HEK293 (cell line): ENCODE measurements around the gene SMARCA2.

Source experiments
- CTCF ChIA-PET: fragments of 350-600 bp; formaldehyde crosslinking; extraction: SDS; loops from one replicate; lab custom pipeline; 2021; ENCODE audit warnings: antibody characterized with exemption; lab: Yijun Ruan, JAX
- POLR2A ChIA-PET: fragments of 300-600 bp; formaldehyde crosslinking; extraction: SDS; loops from one replicate; lab custom pipeline; 2020; ENCODE audit warnings: antibody characterized with exemption, inconsistent platforms; lab: Yijun Ruan, JAX
- H3K27ac ChIP-seq: fragments of 200-500 bp; sonication (Bioruptor generic); 2 replicates; pipeline ENCODE4 v1.5.1; 2014; ENCODE audit warnings: low read depth, low read length, control low read depth, inconsistent platforms; ENCODE audit errors: extremely low read depth
- H3K36me3 ChIP-seq, 2 experiments: fragments of 200-500 bp in 1 of 2; sonication (Bioruptor generic) in 1 of 2; 1 replicate in 1 of 2; 2 replicates in 1 of 2; pipeline ENCODE4 v1.5.1; 2014 to 2017; ENCODE audit warnings: inconsistent platforms in 2 of 2, low read length in 2 of 2; ENCODE audit not compliant: control insufficient read depth in 2 of 2, insufficient read depth in 1 of 2
- H3K4me1 ChIP-seq: fragments of 200-500 bp; sonication (Bioruptor generic); 2 replicates; pipeline ENCODE4 v1.5.1; 2014; ENCODE audit warnings: mild to moderate bottlenecking, low read length, inconsistent platforms; ENCODE audit not compliant: control insufficient read depth, insufficient read depth
- H3K4me3 ChIP-seq: 2 replicates; pipeline ENCODE4 v1.5.1; 2011; ENCODE audit warnings: low read depth, mild to moderate bottlenecking, control low read depth, low read length, moderate library complexity
- H3K9me3 ChIP-seq: fragments of 200-500 bp; sonication (Bioruptor generic); 2 replicates; pipeline ENCODE4 v1.5.1; 2014; ENCODE audit warnings: low read depth, low read length, inconsistent platforms; ENCODE audit not compliant: control insufficient read depth, insufficient read depth
- AEBP2 ChIP-seq: fragments of 450-650 bp; formaldehyde crosslinking; IDR thresholded peaks from 2 replicates; pipeline ENCODE4 v1.5.1; 2016; ENCODE audit warnings: missing biosample characterization, missing genetic modification characterization, borderline replicate concordance
- CTCF ChIP-seq: fragments of 450-650 bp; formaldehyde crosslinking; IDR thresholded peaks from 2 replicates; pipeline ENCODE4 v1.5.1; 2016; ENCODE audit warnings: missing biosample characterization, missing genetic modification characterization
- IKZF3 ChIP-seq: fragments of 450-650 bp; IDR thresholded peaks from 2 replicates; pipeline ENCODE4 v1.5.0; 2018; ENCODE audit warnings: missing biosample characterization, mild to moderate bottlenecking, missing genetic modification characterization, moderate library complexity
- MYNN ChIP-seq: fragments of 450-650 bp; formaldehyde crosslinking; IDR thresholded peaks from 2 replicates; pipeline ENCODE4 v1.5.1; 2016; ENCODE audit warnings: missing biosample characterization, missing genetic modification characterization, borderline replicate concordance
- PRDM1 ChIP-seq: fragments of 450-650 bp; formaldehyde crosslinking; IDR thresholded peaks from 2 replicates; pipeline ENCODE4; 2016; ENCODE audit warnings: missing biosample characterization, missing genetic modification characterization
- PRDM2 ChIP-seq: fragments of 450-650 bp; formaldehyde crosslinking; IDR thresholded peaks from 2 replicates; pipeline ENCODE4 v1.5.1; 2016; ENCODE audit warnings: missing biosample characterization, missing genetic modification characterization, borderline replicate concordance
- PRDM6 ChIP-seq: fragments of 450-650 bp; formaldehyde crosslinking; IDR thresholded peaks from 2 replicates; pipeline ENCODE4 v1.5.1; 2017; ENCODE audit warnings: missing biosample characterization, missing genetic modification characterization
- ZBTB20 ChIP-seq: fragments of 450-650 bp; formaldehyde crosslinking; IDR thresholded peaks from 2 replicates; pipeline ENCODE4 v1.5.1; 2016; ENCODE audit warnings: missing biosample characterization, missing genetic modification characterization
- ZBTB7A ChIP-seq: fragments of 450-650 bp; formaldehyde crosslinking; IDR thresholded peaks from 2 replicates; pipeline ENCODE4 v1.5.1; 2016; ENCODE audit warnings: low read depth, missing biosample characterization, missing genetic modification characterization
- ZFP3 ChIP-seq: fragments of 450-650 bp; formaldehyde crosslinking; IDR thresholded peaks from 2 replicates; pipeline ENCODE4 v1.5.1; 2016; ENCODE audit warnings: low read depth, missing biosample characterization, missing genetic modification characterization
- ZFP37 ChIP-seq: fragments of 450-650 bp; formaldehyde crosslinking; IDR thresholded peaks from 2 replicates; pipeline ENCODE4 v1.5.1; 2016; ENCODE audit warnings: missing biosample characterization, missing genetic modification characterization
- ZFP69B ChIP-seq: fragments of 450-650 bp; formaldehyde crosslinking; IDR thresholded peaks from 2 replicates; pipeline ENCODE4 v1.5.1; 2016; ENCODE audit warnings: missing biosample characterization, missing genetic modification characterization
- ZNF121 ChIP-seq: fragments of 450-650 bp; formaldehyde crosslinking; IDR thresholded peaks from 2 replicates; pipeline ENCODE4 v1.5.1; 2016; ENCODE audit warnings: missing biosample characterization, missing genetic modification characterization
- ZNF174 ChIP-seq: fragments of 450-650 bp; formaldehyde crosslinking; IDR thresholded peaks from 2 replicates; pipeline ENCODE4 v1.5.0; 2017; ENCODE audit warnings: missing biosample characterization, mild to moderate bottlenecking, missing genetic modification characterization
- ZNF18 ChIP-seq: fragments of 450-650 bp; formaldehyde crosslinking; IDR thresholded peaks from 2 replicates; pipeline ENCODE4 v1.5.1; 2016; ENCODE audit warnings: missing biosample characterization, missing genetic modification characterization
- ZNF302 ChIP-seq: fragments of 450-650 bp; formaldehyde crosslinking; IDR thresholded peaks from 2 replicates; pipeline ENCODE4 v1.5.1; 2016; ENCODE audit warnings: missing biosample characterization, missing genetic modification characterization, low read depth
- ZNF354C ChIP-seq: fragments of 450-650 bp; formaldehyde crosslinking; IDR thresholded peaks from 2 replicates; pipeline ENCODE4 v1.5.1; 2016; ENCODE audit warnings: missing biosample characterization, missing genetic modification characterization, low read depth, borderline replicate concordance
- ZNF514 ChIP-seq: fragments of 450-650 bp; formaldehyde crosslinking; IDR thresholded peaks from 2 replicates; pipeline ENCODE4 v1.5.1; 2016; ENCODE audit warnings: missing biosample characterization, missing genetic modification characterization
- ZNF580 ChIP-seq: fragments of 450-650 bp; formaldehyde crosslinking; IDR thresholded peaks from 2 replicates; pipeline ENCODE4 v1.5.1; 2016; ENCODE audit warnings: missing biosample characterization, missing genetic modification characterization
- ZNF658 ChIP-seq: fragments of 450-650 bp; formaldehyde crosslinking; IDR thresholded peaks from 2 replicates; pipeline ENCODE4; 2016; ENCODE audit warnings: missing biosample characterization, missing genetic modification characterization
- ZNF704 ChIP-seq: fragments of 450-650 bp; formaldehyde crosslinking; IDR thresholded peaks from 2 replicates; pipeline ENCODE4 v1.5.1; 2016; ENCODE audit warnings: missing biosample characterization, missing genetic modification characterization

The SMARCA2 gene

GRCh38 chr9:2055203-2055658 is 40.1 kb downstream of the SMARCA2 start:
- Histone ChIP-seq H3K9me3 (no peaks in the 10 kb centered on the region), H3K36me3 (peaks cover 0 to 14% of the 10 kb centered on the region in 2 experiments; a peak in 1 of 3 replicates), H3K4me1 (no peaks in the 10 kb centered on the region), H3K4me3 (no peak overlapping the region), H3K27ac (no peak overlapping the region)
- CTCF ChIA-PET = interaction anchor here (1.4 kb wide), 1 partner anchor 32 kb away, joined by 4 read pairs; no protein-coding TSS in a partner anchor
- no peak for TF ChIP-seq IKZF3 (tag by site-specific recombination)
- TF ChIP-seq PRDM2 = no peak
- no peak for TF ChIP-seq ZBTB20
- no peak for TF ChIP-seq MYNN (tag by site-specific recombination)
- no peak for TF ChIP-seq ZNF18
- no peak for TF ChIP-seq PRDM6 (tag by site-specific recombination)
- no peak for TF ChIP-seq ZFP3 (tag by site-specific recombination)
- TF ChIP-seq ZFP37 (tag by site-specific recombination) = no peak
- TF ChIP-seq AEBP2 (tag by site-specific recombination) = no peak
- no peak for TF ChIP-seq ZBTB7A (tag by site-specific recombination)
- TF ChIP-seq PRDM1 (tag by site-specific recombination) = no peak
- no peak for TF ChIP-seq ZNF354C
- no peak for TF ChIP-seq ZNF174 (tag by site-specific recombination)
- POLR2A ChIA-PET = interaction anchor here (0.6 kb wide), 1 partner anchor 13 kb away, joined by 4 read pairs; no protein-coding TSS in a partner anchor

GRCh38 chr9:2059274-2059929 is 44.3 kb downstream of the SMARCA2 start:
- H3K27ac ChIP-seq = no peak overlapping the region
- H3K9me3 ChIP-seq = no peaks in the 10 kb centered on the region
- H3K4me1 ChIP-seq = no peaks in the 10 kb centered on the region
- H3K36me3 ChIP-seq = peaks cover 0 to 44% of the 10 kb centered on the region in 2 experiments; a peak in 2 of 3 replicates
- ChIA-PET POLR2A (no interaction called here), CTCF (no interaction called here)
- H3K4me3 ChIP-seq = no peak overlapping the region
- TF ChIP-seq ZNF580 (tag by site-specific recombination) = no peak
- TF ChIP-seq ZNF658 (tag by site-specific recombination) = no peak
- TF ChIP-seq ZNF514 (tag by site-specific recombination) = no peak
- TF ChIP-seq ZNF121 (tag by site-specific recombination) = no peak
- TF ChIP-seq ZNF704 (tag by site-specific recombination) = no peak
- TF ChIP-seq CTCF (tag by site-specific recombination) = no peak
- no peak for TF ChIP-seq ZFP69B
- no peak for TF ChIP-seq ZNF302 (tag by site-specific recombination)
